Glomerular visceral epithelial cell (primary cell): Measurements from ENCODE around the gene PPFIA3.
"Not testable (repeated sequence)": the region's sequence is repeated elsewhere in the genome, so short reads cannot be mapped to it uniquely, and the experiment has no call there.

Source experiments
- DNase-seq: peaks from one replicate; pipeline ENCODE4 v3.0.0-alpha.2; 2016; ENCODE audit errors: extremely low spot score

The PPFIA3 gene

DNA sequence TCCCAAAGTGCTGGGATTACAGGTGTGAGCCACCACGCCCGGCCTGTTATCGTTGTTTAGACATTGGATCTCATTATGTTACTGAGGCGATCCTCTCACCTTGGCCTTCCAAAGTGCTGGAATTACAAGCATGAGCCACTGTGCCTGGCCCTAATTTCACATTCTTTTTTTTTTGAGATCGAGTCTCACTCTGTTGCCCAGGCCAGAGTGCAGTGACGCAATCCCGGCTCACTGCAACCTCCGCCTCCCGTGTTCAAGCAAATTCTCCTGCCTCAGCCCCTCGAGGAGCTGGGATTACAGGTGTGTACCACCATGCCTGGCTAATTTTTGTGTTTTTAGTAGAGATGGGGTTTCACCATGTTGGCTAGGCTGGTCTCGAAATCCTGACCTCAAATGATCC, 3.9 kb downstream of the PPFIA3 start:
- not testable (repeated sequence) for DNase-seq

GRCh38 chr19:49125025-49125731, 5.8 kb downstream of the PPFIA3 start:
- no peak for DNase-seq

- no peak for DNase-seq
Observed at GRCh38 chr19:49126575-49126974, 7.2 kb downstream of the PPFIA3 start.

DNA sequence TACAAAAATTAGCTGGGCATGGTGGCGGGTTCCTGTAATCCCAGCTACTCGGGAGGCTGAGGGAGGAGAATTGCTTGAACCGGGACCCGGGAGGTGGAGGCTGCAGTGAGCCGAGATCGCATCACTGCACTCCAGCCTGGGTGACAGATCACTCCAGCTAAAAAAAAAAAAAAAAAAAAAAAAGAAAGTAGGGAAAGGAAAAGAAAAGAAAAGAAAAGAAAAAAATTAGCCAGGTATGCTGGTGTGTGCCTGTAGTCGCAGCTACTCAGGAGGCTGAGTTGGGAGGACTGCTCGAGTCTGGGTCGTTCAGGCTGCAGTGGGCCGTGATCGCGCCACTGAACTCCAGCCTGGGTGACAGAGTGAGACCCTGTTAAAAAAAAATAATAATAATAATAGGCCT, 7.9 kb downstream of the PPFIA3 start:
- not testable (repeated sequence) for DNase-seq

- DNase-seq: peak; percentile 99
Observed at GRCh38 chr19:49127674-49128544, 8.6 kb downstream of the PPFIA3 start.

DNA sequence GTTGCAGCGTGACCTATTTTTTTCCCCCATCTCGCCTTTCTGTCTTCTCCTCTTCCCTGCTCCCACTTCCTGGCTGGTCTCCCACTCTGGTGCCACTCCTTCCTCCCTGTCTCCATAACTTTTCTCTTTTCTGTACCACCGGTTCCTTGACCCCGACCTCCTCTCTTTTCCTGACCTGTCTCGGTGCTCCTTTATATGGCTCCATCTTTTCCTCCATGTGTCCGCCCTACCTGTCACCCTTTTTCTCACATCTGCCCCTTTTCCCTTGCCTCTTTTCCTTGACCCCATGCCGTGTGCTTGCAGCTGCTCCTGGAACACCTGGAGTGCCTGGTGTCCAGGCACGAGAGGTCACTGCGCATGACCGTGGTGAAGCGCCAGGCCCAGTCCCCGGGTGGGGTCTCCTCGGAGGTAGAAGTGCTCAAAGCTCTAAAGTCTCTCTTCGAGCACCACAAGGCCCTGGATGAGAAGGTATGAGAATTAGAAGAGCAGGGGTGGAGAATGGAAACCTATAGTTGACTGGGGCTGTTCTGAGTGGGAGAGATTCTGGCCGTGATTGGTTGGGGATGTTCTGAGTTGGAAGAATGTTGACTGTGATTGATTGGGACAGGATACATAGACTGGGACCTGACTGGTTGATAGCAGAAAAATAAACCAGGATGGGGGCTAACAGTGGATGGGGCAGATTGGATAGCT, 9.3 kb downstream of the PPFIA3 start:
- no peak for DNase-seq

DNA sequence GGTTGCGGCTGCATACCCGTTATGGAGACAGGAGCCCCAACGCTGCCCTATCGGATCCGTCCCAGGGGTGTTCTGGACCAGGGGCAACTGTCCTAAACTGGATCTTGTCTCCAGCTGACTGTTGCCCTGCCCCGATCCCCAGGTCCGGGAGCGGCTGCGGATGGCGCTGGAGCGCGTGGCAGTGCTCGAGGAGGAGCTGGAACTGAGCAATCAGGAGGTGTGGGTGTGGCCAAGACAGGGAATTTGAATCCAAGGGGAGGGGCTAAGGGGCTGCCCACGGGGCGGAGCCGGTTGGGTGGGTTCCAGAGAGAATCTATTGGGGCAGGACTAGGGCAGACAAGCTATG, 9.9 kb downstream of the PPFIA3 start:
- DNase-seq: no peak

GRCh38 chr19:49130325-49130724, 11.0 kb downstream of the PPFIA3 start:
- DNase-seq: no peak

DNA sequence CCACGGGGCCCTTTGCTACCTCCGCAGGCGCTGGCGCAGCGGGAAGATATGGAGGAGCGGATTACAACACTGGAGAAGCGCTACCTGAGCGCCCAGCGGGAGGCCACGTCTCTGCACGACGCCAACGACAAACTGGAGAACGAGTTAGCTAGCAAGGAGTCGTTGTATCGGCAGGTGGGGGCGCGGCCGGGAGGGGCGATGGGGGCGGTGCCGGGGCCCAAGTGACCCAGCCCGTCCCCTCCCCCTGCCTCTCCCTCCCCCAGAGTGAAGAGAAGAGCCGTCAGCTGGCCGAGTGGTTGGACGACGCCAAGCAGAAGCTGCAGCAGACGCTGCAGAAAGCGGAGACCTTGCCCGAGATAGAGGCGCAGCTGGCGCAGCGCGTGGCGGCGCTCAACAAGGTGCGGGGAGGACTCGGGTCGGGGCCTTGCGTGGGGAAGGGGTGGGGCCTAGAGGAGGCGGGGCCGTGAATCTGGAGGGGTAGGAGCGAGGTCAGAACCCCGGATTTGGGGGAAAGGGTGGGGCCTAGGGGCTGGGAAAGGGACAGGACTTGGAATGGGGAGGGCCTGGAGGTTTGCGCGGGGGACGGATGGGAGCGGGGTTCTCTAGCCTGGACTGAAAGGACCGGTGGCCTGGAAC, 13.7 kb downstream of the PPFIA3 start:
- DNase-seq: no peak

- DNase-seq: no peak
Observed at GRCh38 chr19:49133621-49134454, 14.5 kb downstream of the PPFIA3 start.

GRCh38 chr19:49135686-49136085, 16.3 kb downstream of the PPFIA3 start:
- DNase-seq: no peak

GRCh38 chr19:49136771-49137171, 17.4 kb downstream of the PPFIA3 start:
- DNase-seq: no peak

- DNase-seq: no peak
Observed at GRCh38 chr19:49140951-49141350, 21.6 kb downstream of the PPFIA3 start.

DNA sequence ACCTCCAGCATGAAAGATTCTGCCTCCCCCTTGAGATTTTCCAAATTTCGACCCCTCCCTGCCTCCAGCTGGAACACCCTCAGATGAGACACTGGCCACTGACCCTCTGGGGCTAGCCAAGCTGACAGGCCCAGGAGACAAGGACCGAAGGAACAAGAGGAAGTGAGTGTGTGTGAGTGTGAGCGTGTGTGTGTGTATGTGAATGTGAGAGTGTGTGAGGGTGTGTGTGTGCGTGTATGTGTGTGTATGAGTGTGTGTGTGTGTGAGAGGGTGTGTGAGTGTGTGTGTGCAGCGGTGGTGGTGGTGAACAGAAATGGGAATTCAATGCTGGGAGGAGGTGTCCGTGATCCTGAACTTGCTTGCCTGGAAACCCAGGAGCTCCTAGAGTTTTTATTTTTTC, 22.0 kb downstream of the PPFIA3 start:
- no peak for DNase-seq

GRCh38 chr19:49142866-49143335, 23.6 kb downstream of the PPFIA3 start:
- DNase-seq: peak; percentile 81

DNA sequence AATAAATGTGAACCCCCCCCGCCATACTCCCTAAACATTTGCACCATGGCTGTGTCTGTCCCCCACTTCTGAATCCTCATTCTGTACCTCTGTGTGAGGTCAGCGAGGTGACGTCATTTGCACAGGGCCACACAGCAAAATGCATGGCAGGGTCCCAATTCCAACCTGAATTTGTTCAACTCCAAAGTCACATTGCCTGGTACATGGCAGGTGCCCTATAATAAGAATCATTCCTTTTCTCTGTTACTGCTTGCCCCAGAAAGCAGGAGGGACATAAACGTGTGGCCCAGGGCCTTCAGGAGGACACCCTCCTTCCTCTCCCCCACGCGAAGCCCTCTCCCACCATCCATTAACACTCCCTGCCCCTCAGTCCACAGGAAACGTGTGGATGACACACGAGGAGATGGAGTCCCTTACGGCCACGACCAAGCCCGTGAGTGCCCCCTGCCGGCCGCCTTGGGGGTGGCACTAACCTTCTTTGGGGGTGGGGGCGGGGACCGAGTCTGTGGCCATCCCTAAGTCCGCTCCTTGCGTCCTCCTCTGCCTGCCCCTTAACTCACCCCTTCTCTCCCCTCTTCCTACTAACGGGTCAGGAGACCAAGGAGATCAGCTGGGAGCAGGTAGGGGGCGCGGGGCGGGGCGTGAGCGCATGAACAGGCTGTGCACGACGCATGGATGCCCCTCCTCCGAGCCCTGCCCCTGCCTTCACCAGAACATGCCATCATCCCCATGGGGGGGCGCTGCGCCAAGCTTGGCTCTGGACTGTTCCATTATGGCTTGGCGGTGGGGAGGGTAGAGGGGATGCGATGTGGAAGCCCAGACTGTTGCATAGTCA, 26.4 kb downstream of the PPFIA3 start:
- DNase-seq: peak; percentile 66

GRCh38 chr19:49146408-49146770, 27.0 kb downstream of the PPFIA3 start:
- not testable (repeated sequence) for DNase-seq

DNA sequence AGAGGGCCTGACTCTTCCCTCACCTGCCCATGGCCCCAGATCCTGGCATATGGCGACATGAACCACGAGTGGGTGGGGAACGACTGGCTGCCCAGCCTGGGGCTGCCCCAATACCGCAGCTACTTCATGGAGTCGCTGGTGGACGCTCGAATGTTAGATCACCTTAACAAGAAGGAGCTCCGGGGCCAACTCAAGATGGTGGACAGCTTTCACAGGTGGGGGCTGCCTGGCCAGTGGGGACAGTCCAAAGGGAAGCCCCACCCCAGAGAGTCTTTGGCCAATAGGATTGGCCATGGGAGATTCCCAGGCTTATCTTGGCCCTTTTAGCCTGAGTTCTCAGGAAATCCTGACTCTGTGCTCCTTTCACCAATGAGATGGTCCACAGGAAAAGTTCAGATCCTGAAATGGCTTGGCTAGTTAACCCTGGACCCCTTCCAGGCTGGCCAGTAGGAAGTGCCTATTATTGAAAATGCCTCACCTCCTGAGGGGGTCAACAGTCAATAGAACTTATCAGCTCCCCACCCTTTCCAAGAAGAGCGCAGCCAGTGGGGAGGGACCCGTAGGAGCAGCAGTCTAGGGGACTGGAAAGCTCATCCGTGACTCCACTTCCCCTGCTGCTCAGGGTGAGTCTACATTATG, 28.8 kb downstream of the PPFIA3 start:
- DNase-seq: no peak

DNA sequence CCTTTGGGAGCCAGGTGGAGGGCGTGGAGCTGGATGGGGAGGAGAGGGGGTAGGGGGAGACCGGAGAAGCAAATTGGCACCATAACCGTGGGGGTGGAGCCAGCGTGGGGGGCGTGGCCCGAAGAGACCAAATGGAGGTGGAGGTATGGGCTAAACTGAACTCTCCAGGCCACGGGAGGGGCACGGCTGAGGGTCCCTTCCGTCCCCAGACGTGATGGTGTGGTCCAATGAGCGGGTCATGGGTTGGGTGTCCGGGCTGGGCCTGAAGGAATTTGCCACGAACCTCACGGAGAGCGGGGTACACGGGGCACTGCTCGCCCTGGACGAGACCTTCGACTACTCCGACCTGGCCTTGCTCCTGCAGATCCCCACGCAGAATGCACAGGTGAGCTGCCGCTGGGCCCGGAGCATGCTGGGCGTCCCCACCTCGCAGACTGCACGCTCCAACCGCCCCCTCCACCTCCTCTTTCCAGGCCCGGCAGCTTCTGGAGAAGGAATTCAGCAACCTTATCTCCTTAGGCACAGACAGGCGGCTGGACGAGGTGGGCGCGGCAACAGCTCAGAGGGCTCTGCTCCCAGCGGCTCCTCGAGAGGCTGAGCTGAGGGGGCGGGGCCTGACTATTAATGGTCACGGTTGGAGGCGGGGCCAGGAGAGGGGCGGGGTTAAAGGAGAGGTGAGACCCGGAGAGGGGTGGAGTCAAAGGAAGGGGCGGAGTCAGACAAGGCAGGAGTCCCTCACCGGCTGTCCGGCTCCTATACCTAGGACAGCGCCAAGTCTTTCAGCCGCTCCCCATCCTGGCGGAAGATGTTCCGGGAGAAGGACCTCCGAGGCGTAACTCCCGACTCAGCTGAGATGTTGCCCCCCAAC, 29.7 kb downstream of the PPFIA3 start:
- peak; percentile 98 for DNase-seq
